Inferior parietal cortex (tissue), 1 donor: ENCODE measurements around the gene MBOAT1.
A peak's percentile ranks its signal among the peaks of the same experiment; 100 is the strongest.
"Not testable (repeated sequence)": the region's sequence is repeated elsewhere in the genome, so short reads cannot be mapped to it uniquely, and the experiment has no call there.

ENCODE experiments used
- DNase-seq: peaks from one replicate; pipeline ENCODE4 v3.0.0-alpha.2; 2016; ENCODE audit errors: extremely low spot score

Gene MBOAT1

GRCh38 chr6:20139127-20139963 is 72.9 kb downstream of the MBOAT1 start:
- DNase-seq, result not testable (repeated sequence)

GRCh38 chr6:20137837-20138236 is 74.4 kb downstream of the MBOAT1 start:
- no peak for DNase-seq

DNA sequence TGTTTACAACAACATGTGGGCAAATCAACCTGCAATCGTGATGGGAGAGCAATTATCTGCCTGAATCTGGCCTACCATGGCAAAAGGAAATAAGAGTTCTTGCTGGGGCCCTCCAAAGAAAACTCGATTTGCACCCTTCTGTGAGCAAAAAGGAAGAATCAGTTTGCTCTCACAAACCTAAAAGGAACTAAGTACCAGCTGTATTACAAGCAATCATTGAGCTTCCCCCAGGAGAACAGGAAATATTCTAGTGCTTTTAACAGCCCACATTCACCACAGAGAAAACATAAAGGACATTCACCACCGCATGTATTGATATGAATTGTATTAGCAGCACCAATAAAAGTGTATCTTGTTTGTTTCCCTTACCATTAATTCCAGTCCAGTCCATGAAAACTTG is 75.0 kb downstream of the MBOAT1 start:
- no peak for DNase-seq

- DNase-seq, result no peak
These were observed 76.5 kb downstream of the MBOAT1 start for GRCh38 chr6:20135677-20136268.

DNA sequence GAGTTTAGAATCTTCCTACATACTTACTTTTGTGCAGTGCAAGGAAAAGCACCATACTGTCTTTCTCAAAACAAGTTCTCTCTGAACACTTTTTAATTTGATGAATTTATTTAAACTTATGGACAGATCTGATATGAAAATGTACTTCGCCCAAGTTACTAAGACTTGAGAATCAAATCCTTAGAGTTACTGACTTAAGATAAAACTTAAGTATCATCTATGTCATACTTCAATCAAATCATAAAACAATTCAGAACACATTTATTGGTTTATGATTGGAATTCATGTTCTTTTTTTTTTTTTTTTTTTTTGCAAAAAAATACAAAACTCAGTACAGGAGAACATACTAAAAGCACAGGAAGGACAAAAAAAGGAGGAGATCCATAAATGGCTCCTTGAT is 77.7 kb downstream of the MBOAT1 start:
- no peak for DNase-seq

DNA sequence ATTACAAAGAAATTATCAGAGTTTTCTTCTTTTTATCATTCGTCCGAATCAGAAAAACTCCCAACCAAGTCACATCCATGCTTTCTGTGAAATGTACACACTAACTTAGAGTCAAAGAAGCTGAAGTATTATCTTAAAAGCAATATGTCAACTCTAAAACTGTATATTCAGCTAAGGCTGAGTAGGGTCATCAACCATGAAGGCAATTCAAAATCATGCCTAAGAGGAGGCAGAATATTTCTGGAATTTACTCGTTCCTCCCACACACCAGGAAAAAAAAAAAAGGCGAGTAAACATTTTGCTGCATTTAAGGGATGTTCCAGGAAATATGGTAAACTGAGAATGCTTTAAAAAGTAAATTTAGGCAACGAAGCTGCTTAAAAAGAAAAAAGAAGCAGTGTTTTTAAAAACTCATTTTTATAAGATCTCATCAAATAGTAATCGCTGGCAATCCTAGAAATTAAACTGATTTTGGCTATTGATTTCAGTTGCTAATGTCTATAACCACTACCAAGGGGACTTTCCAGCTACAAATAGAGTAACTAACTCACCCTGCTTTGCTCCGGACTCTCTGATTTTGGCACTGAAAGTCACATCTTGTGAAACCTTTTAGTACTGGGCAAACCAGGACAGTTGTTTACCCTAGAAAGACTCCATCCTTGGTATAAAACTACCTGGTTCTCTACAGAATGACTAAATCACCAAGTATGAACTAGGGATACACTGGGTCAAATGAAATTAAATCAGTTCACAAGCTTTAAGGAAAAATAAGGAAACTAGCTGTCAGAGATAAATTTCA is 82.8 kb downstream of the MBOAT1 start:
- no peak for DNase-seq

DNA sequence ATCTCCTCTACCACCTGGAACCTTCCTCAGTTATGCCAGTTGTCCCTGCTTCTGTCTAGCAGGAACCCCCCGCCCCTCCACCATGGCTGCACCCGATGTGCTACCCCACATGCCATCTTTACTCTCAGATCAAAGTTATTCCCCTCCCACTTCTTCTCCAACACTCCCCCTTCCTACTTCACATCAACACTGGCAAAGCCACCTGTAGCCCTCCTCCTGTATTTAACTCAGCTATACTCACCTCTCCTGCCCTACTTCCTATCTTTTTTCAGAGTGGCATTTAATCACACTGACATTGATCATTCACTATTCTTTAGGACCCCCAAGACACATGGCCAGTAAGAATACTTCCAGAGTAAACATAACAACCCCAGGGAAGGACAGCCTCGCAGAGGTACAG is 84.3 kb downstream of the MBOAT1 start:
- no peak for DNase-seq

GRCh38 chr6:20126789-20127653 is 85.2 kb downstream of the MBOAT1 start:
- peak; percentile 66 for DNase-seq

DNA sequence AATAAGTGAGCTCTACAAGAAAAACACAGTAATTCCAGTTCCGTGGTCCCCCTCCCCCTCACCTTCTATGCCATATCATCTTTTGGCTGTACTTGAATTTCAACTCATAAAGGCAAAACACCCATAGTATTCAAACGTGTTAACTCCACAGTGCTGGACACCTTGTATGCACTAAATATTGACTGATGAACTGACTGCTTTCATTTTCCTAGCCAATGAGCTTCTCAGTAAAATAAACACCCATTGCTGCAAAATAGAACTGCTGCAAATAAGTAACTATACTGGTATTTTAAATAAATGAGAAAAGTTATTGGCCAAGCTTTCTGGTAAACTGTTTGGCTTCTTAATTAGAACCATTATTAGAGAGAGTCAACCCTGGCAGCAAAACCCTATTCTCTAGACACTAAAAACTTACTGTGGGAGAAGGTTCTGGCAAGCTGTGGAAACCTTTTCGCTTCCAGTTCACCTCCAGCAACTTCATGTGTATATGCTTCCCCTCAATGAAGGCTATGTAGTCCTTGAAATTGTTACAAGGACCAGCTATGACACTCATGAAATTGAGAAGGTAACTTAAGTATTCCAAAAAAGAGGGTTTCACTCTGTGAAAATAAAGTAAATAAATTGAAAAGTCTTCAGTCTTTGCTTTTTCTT is 86.0 kb downstream of the MBOAT1 start:
- no peak for DNase-seq

DNA sequence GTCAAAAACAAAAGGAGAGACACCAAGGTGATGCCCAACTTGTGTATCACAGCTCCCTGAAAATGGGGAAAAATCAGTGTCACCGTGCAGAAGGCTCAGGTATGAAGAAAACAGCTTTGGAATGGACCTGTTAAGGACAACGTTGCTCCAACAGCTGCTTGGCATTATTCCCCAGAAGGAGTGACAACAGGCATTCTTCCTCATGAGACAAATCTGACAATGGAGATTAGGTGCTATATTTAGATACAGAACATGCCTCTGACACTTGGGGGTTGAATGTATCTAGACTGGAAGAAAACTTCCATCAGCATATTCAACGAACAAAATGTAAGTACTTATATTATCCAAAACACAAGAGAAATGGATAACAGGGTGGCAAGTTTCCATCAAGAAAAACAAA is 87.7 kb downstream of the MBOAT1 start:
- DNase-seq, result no peak

DNA sequence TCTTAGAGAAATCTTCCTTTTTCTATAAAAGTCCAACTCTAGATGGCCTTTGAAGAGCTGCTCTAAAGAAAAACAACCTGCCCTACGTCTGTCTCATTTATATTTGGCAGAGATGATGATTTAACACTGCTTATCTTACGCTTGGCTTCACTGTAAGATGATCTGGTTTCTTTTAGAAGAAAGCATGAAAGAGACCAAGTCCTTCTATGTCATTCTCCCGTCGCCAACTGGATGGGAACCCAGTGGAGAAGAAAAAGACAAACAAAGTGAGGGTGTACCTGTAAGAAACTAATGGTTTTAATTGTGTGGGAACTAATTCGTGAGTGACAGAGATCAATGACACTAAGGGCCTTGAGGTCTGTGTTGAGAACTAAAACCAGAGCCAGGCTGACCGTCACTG is 92.8 kb downstream of the MBOAT1 start:
- no peak for DNase-seq

DNA sequence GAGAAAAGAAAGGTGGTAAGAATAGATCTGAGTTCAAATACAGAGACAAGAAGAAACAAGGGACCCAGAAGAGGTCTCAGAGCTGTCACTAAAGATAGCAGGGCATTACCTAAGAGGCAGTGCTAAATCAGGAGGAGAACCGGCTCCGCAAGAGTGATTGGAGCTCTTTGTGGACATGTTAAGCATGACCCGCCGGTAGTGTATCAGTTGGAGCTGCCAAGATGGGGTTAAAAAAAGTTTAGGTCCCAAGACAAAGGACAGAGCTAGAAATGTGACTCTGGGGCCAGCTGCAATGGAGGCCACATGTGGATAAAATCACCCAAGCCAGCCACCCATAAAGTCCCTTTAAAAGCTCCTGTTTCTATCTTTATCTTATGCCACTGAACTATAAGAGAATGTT is 93.4 kb downstream of the MBOAT1 start:
- DNase-seq, result no peak

GRCh38 chr6:20117474-20117873 is 94.8 kb downstream of the MBOAT1 start:
- no peak for DNase-seq

- no peak for DNase-seq
These were observed 95.5 kb downstream of the MBOAT1 start for GRCh38 chr6:20116792-20117191.

GRCh38 chr6:20115246-20115980 is 96.9 kb downstream of the MBOAT1 start:
- DNase-seq, result no peak

DNA sequence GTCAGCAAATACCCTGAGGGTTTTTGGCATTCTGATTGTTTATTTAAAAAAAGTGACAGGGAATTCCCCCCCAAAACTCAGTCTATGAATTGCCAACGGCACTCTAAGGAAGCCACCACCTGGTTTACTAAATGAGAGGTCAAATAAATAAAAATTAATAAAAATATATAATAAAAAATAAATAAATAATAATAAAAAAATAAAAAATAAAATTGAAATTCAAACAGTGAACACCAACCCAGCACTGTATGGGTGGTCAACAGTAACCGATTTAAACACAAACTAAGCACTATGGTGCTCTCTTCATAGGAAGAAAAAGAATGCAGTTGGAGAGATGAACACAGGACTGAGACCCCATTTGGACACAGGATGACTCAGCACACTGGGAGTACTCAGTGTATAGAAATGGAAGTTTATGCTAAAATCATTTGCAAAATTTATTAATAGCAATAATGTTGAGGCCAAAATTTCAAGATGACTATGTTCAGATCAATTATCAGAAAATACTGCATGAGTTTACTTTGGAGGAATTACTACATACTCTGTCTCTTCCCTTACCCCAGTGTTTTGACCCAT is 98.5 kb downstream of the MBOAT1 start:
- DNase-seq, result no peak

DNA sequence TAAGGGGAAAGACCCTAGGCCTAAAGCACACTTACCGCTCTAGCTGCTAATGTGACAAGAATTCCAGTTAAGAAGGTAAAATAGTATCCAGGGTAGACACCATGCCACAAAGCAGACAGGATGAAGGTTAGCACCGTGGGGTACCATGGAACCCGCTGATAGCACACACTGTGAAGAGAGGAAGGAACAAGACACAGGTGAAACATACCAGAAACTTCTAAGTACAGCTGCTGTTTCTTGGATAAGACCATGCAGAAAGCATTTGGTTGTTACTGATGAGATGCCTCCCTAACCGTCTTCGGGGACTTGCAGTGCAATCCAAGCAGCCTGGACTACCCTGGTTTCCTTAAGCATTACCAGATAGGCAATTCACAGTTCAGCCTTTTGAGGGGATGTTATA is 99.4 kb downstream of the MBOAT1 start:
- no peak for DNase-seq

- DNase-seq, result no peak
These were observed 100.0 kb downstream of the MBOAT1 start for GRCh38 chr6:20112241-20112640.

- DNase-seq, result no peak
These were observed 101.8 kb downstream of the MBOAT1 start for GRCh38 chr6:20110478-20110877.

DNA sequence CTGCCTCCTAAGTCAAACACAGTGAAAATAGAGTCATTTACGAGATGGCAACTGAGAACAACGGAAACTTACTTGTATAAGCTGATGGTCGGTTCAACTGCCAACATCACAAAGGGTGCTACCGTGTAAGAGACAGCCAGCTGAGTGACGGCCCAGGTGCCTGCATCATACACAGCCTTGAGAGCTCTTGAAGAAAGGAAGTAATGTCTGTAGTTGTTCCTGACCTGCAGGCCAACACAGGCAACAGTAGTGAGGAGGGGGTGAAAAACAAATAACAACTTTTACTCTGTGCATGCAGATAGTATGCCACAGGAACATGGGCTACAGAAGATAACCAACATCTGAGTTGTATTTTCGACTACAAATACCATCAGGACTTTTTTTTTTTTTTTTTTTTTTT is 102.7 kb downstream of the MBOAT1 start:
- DNase-seq, result no peak
